Stimulated activated CD4-positive, alpha-beta T cell treated with anti-CD3 and anti-CD28 coated beads, Interleukin-4, amount 100 ng/mL, for 1 hour (primary cell): ENCODE data around the gene KLF11.

Experiments
- DNase-seq: peaks from one replicate; pipeline ENCODE4 v3.0.0-alpha.2; 2020

Gene KLF11

DNA sequence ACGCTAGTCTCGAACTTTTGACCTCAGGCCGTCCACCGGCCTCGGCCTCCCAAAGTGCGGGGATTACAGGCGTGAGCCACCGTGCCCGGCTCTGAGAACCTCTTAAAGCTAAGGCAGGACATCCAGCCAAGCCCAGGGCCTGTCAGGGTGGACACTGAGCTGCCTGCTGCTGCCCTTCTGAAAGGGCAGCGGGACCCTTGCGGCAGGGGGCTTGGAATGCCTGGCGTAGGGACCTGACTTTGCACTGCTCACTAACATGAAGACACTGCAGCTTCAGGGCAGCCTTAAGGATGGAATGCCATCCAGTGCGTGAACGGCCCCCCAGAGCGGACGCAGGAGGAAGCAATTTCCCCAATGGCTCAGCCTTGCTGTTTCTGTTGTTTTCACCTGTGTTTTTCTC, 27.8 kb downstream of the KLF11 start:
- DNase-seq: no peak

- DNase-seq: no peak
These were observed 28.2 kb downstream of the KLF11 start for GRCh38 chr2:10071595-10071994.

DNA sequence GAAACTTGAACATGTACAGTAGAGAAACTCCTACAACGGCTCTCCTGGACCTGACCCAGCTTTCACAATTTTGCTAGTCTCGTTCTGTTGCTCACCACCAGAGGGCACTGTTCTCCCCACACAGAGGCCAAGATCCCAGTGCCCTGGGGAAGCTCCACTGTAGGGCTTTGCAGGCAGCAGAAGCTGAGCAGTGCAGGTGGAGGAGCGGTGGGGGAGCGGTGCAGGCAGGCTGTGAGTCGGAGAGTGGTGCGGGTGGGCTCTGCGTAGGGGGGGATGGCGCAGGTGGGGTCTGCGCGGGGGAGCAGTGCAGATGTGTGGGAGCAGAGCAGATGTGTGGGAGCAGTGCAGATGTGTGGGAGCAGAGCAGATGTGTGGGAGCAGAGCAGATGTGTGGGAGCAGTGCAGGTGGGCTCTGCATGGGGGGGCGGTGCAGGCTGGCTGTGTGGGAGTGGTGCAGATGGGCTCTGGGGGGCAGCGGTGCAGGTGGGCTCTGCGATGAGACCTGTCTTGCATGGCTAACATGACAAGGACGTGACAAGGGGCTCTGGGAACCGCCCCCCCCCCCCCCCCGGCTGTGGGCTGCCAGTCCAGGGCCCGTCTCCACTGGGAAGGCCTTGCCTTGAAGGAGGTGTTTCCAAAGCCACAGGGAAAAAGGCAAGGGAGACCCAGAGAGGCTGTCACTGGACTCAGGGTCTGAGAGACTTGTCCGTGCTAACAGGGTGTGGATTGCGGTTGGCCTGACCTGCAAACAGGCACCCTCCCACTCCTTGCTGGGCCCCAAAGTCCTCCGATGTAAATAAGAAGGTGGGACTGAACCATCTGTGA, 29.5 kb downstream of the KLF11 start:
- peak; percentile 68 for DNase-seq

DNA sequence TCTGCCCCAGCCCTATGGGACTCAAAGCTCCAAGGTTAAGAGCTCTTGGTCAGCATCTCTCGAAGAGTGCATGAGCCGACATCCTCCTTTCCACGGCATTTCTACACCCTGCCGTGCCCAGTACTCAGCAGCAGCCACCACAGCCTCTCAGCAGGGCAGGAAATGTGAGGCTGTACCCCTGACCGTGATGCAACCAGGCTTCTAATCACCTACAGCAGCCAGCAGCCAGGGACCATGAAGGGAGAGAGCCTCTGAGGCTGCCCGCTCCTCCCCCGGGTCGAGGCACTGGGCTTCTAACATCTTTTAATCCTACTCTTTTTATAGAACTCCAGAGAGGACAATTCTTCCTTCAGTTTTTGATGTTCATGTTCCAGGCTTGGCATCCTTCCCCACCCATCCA, 30.4 kb downstream of the KLF11 start:
- DNase-seq: no peak

- DNase-seq: no peak
These were observed 31.8 kb downstream of the KLF11 start for GRCh38 chr2:10075101-10075500.

GRCh38 chr2:10075571-10076209, 32.3 kb downstream of the KLF11 start:
- DNase-seq: no peak

- no peak for DNase-seq
These were observed 33.2 kb downstream of the KLF11 start for GRCh38 chr2:10076511-10076910.

GRCh38 chr2:10076988-10077527, 33.7 kb downstream of the KLF11 start:
- DNase-seq: no peak

DNA sequence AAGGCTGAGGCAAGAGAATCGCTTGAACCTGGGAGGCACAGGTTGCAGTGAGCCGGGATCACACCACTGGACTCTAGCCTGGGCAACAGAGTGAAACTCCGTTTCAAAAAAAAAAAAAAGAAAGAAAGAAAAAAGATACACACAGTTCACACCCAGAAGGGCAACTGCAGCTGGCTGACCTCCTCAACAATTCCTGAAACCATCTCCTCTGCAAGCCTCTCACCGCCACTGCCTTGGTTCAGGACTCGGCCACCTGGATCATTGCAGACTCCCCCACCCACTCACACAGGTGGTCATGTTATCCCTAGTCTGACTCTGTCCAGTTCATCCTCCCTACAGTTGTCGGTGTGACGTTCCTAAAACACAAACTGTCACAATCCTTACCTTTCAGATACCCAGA, 34.7 kb downstream of the KLF11 start:
- no peak for DNase-seq

DNA sequence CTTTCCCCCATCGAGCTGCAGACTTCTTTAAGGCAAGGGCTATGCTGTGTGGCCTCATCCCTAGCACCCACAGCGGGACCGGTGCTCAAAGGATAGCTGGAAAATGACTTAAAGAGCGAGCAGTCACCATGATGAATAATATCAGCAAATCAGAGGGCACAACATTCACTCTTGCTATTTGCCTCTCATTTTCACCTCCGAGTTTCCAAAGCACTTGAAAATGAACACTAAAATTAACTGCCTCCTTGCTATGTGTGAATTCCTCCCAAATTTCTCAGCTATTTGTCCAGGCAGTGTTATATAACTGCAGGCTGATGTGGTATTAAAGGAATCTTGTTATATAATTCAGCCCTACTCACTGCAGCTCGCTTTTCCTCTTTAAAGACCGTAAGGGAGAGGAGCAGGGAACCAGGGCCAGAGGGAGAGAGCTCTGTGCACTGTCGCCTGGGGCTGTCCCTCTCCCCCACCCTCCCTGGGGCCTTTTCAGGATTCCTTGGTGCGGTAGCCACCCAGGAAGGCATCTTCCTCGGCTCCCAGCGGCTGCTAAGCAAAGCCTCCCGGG, 35.4 kb downstream of the KLF11 start:
- DNase-seq: no peak

GRCh38 chr2:10079266-10079869, 36.0 kb downstream of the KLF11 start:
- peak; percentile 13 for DNase-seq

GRCh38 chr2:10079870-10080535, 36.7 kb downstream of the KLF11 start, which contains the start of gene CYS1:
CYS1 (minus strand) TSS chr2:10080411; CDS start chr2:10080223, 188 bp downstream.
- peak; percentile 15 for DNase-seq

GRCh38 chr2:10080536-10081304, 37.4 kb downstream of the KLF11 start:
- no peak for DNase-seq

- no peak for DNase-seq
These were observed 39.7 kb downstream of the KLF11 start for GRCh38 chr2:10083046-10083445.

DNA sequence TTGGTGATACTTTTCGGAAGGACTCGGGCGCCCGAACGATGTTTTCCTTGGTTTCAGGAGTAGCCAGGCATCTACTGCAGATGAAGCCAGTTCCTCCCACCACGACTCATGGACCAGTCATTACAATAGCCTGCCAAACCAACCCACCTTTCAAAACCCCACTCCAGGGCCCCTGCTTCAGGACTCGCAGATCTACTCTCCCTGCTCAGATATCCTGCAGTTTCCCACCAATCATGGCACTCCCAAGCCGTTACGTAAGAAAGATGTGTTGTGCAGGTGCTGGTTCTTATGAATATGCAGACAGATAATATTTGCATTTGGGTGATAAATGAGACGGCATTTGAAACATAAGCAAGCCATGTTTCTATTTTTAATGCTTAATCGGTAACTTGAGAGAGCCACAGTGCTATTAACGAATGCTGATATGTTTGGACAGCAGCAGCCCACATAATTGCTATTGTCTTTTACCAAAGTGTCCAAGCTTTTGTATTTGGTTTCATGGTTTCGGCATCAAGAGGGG, 40.4 kb downstream of the KLF11 start:
- no peak for DNase-seq

- DNase-seq: no peak
These were observed 41.0 kb downstream of the KLF11 start for GRCh38 chr2:10084223-10084865.

- no peak for DNase-seq
These were observed 41.8 kb downstream of the KLF11 start for GRCh38 chr2:10085043-10085667.

- no peak for DNase-seq
These were observed 42.3 kb downstream of the KLF11 start for GRCh38 chr2:10085668-10086059.

DNA sequence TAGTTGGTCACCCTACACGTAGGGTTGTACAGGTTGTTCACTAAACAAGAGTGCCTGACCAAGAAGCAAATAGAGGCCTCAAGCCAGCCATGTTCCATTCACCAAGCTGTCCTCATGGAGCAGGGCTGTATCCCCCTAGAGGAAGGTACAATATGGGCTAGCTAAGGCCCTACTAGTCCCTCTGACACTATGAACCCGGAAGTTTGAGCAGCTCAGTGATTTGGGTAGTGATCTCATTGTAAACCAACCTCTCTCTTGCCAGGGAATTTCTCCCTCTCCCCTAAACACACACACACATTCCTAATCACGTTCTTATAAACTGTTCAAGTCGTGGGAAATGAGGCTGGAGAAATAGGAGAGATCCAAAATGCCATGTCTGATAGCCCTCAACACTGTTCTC, 43.6 kb downstream of the KLF11 start:
- no peak for DNase-seq

GRCh38 chr2:10087360-10087759, 44.0 kb downstream of the KLF11 start:
- no peak for DNase-seq
